COR-L47 (cell line): Measurements from ENCODE around the gene MCF2L.

Experiments
- DNase-seq: peaks from one replicate; lab custom pipeline; 2025; lab: John Stamatoyannopoulos, UW

Gene MCF2L

DNA sequence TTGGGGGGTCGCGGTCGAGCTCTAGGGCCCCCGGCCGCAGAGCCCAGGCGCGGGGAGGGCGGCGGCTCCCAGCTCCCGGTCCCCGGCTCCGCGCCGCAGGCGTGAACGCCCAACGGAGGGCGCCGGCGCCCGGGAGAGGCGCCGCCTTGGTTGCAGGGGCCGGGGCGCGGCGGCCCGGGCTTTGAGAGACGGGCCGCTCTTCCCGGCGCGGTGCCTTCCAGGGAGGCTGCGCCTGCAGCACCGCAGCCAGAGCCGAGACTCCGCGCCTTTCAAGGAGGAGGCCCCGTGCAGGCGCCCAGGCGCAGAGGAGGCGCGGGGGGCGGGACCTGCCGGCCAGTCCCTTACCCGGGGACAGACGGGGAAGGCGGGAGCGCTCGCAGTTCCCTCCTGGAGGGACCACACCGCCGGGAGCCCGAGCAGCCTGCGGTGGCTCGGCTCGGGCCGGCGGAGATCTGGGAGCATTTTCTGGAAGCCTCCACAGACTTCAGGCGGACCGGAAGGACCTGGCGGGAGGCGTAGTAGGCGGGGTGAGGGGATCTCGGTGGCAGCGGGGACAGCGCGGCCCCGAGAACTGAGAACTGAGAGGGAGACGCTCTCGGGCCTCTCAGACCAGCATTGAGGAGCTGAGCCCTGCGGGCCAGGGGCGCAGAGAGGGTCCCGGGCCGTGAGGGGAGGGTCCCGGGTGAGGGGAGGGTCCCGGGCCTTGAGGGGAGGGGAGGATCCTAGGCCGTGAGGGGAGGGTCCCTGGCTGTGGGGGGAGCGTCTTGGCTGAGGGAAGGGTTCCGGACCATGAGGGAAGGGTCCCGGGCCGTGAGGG is 25.5 kb upstream of the MCF2L start:
- peak; percentile 76 for DNase-seq

DNA sequence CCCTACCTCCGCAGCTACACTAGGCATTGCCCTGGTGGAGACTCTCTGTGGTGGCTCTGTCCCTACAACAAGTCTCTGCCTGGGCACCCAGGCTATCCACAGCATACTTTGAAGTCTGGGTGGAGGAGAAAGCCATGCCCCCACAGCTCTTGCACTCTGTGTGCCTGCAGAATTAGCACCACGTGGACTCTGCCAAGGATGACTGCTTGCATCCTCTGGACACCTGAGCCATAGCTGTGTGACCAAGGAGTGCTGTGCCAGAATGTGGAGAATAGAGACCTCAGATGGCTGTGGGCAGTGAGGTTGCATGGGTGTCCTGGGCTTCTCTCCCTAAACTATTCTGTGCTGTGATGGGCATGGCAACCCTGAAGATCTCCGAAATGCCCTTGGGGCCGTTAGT is 21.2 kb upstream of the MCF2L start:
- no peak for DNase-seq

DNA sequence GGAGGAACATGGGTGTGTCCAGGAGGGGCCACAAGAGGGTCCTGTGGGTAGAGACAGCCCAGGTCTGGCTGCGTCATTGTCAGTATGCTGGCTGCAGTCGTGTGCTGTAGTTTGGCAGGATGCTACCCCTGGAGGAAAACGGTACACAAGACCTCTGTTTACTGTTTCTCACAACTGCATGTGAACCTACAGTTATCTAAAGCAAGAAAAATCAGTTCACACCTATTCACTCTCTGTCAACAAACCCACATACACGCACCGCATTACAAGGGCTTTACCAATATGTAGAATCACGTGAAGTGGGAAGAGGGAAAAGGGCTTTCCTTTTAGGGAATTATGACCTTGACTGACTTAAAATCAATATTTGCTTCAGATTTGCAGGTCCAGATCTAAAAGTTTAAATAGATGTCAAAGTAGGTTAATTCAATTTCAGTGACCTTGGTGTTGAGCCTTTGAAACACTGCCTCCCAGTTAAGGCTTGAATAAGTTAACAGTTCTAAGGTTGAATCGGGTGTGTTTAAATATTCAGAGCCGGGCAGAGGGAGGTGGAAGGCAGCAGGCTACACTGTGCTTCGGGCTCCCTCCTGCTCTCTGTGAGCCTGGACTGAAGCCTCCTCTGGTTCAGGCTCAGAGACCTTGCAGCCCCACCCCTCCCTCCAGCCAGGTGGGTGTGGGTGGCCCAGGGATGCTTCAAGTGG is 17.2 kb upstream of the MCF2L start:
- DNase-seq, result no peak

DNA sequence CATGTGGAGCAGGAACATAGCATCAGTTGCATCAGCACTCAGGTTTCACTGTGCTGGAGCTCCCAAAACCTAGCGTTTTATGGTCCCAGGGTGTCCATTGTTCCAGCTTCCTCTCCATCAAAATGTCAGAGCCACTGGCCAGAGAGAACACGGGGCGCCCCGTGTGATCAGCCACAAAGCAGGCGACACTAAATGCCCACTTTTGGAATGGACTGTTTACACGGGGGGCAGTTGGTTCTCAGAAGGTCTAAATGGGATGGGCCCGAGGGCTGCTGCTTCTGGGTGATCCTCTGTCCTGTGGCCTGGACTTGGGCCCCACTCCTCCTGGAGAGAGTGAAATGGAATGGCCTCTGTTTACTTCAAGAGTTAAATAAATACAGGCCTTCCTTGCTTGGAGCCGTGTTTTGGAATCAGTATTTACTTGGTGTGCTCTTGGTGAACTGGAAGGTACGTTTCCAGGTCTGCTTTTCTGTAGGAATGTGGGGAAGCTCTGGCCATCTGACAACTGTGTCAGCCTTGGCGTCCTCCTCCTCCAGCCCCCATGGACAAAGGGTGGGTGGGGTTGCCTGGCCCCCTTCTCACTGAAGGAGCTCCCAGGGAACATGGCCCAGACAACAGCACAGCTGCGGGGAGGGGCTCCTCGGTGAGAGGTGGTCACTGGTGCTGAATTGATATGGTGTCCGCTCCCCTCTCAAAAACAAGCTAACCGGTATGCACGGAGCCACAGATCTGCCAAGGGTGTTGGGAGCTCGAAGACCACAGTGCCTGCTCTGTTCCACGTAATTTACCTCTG is 16.1 kb upstream of the MCF2L start:
- no peak for DNase-seq

DNA sequence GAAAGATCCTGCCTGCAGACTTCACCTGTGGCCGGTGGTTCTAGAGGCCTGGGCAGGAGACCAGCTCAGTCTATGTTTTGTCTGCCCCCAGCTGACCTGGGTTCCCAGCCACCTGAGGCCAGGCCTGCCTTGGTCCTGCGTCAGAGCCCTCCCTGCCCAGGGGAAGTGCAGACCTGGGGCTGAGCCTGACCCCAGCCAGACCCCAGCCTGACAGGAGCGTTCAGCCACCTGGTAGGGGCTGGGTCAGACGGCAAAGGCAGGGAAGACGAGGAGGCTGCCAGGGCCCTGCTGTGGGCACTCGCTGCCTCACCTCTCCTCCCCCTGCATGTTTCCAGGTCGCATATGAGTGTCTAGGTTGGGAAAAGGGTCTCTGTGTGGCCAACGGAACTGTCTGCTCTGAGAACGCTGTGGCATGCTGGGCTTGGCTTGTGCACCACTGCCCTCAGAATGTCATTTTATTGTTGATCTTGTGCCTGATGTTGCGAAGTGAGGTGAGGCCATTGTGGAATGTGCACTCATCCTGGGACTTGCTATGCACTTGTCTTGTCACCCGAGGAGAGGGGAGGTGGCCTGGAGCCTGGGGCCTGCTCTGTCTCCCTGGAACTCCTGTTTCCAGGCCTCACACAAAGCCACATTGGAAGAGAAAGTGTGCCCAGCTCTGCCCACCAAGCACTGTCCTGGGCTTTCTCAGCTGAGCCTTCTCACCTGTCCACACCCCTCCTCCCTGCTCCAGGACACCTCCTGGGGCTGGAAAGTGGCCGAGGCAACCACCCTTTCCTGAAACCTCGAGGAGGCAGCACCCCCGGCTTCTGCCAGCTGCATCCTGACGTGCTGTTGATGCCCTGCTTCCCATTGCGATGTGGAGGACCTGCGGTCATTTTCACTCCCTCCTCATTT is 15.2 kb upstream of the MCF2L start:
- DNase-seq, result no peak

DNA sequence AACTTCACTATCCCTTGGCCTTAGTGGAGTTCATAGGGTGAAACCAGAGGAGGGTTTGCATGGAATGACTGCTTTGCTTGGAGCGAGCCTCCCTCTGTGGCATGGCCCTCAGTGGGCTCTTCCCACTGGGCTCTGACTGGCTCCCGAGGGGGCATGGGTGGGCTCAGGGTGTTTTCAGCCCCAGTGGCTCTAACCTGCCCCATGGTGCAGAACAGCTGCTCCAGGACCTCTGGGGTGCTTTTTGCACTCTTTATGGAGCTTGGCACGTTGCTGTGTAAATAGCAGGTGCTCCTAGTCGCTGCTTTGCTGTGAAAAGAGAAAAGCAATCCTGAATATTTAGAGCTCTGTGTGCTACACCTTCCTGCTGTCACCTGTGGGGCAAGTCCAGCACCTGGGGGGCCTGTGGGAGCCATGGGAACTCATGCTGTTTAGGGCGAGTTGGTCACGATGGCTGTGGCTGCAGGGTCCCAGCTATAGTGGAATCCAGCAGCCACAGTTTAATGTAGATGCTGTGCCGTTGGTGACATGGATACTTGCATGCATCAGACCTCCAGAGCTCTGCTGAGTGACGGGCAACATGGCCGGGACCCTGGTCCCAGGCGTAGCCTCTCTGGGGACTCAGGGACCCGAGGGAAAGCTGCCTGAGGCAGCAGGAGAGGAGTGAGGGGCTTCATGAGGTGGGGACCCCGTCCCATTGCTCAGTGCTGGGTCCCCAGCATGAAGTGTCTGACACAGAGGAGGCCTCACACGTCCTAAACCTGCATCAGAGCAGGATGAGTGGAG is 14.3 kb upstream of the MCF2L start:
- peak; percentile 57 for DNase-seq

DNA sequence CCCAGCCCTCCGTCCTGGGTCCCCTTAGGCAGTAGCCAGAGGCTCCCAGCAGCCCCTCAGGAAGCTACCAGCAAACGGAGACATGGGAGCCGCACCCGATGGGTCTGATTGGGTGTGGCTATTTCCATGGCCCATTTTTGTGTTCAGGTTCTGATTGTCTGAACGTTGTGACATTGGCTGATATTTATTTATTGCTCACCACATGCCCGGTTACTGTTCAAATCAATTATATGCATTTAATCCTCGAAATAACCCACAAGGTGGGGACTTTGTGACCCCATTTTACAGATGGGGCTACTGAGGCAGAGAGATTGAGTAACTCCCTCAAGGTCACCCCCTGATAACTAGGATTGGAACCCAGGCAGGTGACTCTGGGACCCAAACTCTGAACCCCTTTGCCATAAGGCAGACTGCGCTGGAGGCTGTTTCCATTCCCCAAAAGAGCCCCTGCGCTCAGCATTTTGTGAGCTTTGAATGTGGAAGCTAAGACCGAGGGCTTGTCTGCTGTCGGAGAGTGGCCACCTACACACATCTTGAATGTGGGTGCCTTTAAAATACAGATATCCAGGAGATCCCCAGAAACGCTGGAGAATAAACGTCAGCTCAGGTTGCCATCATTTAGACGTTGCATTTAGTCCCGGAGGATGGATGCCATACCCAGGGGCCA is 13.6 kb upstream of the MCF2L start:
- DNase-seq, result no peak

DNA sequence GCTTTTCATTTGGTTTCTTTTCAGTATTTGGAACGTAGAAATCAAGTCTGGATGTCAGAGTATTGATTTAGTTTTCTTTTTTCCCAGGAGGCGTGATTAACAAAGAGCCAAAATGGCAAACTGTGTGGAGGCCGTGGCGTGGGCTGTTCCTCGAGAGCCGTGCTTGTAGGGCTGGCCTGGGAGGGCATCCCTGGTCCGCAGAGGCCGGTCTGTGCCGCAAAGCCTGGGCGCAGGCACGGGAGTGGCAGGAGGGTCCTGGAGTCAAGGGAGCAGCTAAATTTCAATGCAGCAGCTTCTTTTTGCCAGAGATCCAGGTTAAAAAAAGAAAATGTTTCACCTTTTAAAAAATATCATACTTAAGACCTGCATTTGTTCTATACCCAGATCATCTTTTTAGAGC is 13.1 kb upstream of the MCF2L start:
- DNase-seq, result no peak

DNA sequence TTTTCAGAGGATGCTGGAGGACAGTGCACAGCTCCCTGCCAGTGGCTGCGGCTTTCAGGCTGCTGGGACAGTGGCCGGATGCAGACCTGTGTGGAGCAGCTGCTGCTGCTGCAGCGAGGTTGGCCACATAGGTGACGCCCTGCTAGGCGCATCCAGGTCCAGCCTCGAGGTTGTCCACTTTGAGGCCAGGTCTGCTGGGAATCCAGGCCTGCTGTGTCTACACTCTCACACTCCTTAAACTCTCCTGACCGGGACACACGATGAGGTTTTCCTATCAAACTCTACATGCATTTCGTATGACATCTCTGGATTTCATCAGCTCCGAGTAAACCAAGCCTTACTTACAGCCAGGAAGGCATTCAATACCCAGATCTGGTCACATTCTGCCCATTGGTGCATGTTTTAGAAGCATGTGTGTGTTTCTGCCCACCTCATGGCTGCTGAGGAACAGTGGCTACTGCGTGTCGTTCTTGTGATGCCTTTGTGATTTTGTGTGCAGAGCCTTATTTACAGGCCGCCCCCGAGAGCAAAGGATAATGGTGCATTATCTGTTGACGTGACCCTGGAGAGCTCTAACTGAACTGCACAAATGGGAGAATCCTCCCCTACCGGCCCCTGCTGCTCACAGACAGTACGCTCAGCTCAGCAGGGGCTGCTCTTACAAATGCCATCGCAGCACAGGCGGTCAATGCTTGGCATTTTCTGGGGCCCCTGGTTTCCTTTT is 12.3 kb upstream of the MCF2L start:
- DNase-seq, result no peak

DNA sequence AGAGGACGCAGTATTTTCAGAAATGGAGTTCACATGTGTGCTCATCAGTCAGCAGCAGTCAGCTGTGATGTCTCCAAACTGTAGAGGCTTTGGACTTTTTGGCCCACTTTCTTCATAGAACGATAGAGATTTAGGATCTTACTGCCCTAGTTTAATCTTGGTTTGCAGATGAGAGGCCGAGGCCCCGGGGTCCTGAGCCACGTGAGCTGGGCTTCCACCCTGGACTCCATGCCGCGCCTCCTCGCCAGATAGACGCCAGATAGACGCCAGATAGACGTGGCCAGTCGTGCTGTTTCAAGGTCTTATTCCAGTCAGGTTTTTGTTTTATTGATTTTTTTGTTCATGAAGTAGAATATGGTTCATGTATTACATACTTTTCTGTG is 11.7 kb upstream of the MCF2L start:
- DNase-seq, result no peak

DNA sequence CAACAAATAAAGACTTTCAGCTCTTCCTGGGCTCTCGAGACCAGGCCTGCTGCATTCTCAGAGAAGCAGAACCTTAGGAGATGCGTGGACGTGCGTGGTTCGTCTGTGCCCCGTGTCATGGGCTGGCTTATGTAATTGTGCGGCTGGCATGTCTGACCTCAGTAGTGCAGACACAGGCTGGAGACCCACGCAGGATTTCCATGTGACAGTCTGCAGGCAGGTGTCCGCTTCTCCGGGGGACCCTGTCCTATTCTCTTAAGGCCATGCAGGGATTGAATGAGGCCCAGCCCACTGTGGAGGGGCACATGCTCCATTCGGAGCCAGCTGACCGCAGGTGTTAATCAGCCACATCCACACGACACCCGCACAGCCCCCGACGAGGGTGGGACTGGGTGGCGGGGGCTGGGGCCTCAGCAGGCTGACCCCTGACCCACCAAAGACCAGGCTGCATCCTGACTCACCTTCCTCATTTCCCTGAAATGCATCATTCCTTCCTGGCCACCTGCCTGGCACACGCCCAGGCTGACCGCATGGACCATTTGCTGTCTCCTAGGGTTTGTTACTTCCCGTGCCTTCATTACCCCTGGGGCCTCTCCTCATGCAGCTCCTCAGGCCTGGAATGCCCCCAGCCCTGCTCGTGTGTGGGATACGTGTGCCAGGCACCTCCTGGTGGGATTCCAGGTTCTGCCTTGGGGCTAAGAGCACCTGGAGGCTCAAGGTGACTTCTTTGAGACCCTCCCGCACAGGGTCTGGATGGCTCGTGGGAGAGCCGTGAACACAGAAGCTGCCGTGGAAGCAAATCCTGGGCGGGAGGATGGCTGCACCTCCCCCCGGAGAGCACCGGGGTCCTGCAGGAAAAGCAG is 10.7 kb upstream of the MCF2L start:
- DNase-seq, result no peak

DNA sequence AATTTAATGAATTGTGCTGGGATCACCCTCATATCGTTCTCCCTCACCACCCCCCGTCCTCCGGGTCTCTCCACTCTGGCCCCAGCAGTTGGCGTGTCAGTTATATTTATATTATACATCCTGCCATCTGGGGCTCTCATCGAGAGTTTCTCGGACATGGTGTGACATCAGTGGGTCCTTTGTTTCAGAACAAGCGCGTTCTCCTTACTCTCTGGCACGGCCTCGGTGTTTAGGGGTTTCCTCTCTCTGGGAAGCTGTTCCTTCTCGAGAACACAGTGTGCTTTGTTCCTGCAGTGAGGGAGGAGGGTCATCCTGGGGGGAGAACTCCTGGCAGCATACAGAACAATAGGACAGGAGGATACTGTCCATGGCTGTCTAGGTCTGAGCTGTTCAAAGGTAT is 9.8 kb upstream of the MCF2L start:
- no peak for DNase-seq

DNA sequence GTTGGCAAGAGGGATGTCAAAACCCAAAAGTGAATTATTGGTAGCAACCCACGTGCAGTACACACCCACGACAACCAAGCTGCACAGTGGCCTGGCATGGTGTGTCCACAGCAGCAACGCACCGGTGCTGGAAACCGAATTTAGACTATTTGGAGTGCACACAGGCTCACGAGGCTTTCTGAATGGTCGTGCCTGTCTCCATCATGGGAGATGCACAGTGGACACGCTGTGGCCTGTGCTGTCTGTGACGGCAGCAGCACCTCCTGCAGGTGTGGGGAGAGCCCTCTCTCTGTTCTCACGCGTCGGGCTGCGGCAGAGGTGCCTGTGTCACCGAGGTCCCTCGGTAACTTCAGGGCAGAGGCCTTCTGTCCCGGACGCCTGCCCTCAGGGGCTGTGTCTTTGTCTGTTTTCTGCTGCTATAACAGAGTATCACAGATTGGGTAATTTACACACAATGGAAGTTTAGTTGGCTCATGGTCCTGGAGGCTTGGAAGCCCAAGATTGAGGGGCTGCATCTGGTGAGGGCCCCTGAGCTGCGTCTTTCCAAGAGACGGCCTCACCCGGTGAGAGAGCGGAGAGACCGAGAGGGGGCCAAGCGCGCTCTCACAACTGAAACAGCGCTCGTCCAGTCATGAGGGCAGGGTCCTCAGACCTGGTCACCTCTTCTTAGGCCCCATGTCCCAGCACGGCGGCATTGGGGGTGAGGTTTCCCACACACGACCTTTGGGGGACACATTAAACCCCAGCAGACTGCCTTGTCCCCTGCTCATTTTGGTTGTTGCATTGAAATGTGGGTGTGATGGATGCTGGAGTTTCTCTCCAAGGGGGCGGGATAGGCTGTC is 9.1 kb upstream of the MCF2L start:
- no peak for DNase-seq

DNA sequence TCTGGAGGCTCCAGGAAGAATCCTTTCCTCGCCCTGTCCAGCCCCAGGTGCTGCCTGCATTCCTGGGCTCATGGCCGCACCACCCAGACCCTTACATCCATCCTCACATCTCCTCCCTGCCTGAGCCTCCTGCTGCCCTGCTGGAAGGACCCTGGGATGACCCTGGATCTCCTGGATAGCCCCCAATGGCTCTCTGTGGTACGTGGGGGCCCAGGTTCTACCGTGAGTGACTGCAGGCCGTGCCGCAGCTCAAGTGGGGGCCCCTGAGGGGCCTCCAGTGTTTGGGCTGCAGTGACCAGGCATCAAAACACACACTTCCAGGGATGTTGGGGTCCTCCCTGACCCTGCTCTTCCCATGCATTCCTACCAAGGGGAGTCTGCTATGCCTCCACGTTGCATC is 8.3 kb upstream of the MCF2L start:
- DNase-seq, result no peak

DNA sequence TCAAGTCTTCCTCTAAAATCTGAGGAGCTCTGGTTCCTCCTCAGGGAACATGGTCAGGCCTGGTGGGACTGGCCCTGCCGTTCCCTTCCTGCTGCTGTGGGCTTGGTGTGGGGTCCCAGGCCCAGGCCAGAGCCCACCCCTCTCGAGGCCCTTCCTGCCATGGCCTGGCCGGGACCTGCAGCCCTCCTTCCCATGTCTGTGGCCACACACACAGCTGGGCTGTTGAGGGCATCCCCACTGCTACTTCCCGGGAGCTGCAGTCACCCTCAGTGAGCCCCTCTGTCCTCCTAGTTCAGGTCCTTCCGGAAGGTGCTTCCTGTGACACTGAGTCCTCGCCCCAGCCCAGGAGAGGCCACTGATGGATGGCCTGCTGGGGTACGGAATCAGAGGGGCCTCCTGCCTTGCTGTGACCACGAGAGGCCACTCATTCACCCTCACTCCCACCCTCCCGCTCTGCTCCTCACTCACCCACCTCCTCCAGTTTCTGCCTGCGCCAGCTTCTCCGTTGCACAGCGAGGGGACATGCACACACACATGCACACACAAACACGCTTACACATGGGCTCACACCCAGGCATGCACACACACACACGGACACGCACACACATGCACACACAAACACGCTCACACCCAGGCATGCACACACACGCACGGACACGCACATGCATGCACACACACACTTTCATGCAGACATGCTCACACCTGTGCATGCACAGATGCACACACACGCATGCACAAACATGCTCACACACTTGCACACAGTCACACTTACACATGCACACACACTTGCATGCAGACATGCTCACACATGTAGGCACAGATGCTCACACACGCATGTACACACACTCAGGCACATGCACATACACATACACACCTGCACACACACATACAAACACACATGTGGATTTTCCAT is 7.3 kb upstream of the MCF2L start:
- no peak for DNase-seq

DNA sequence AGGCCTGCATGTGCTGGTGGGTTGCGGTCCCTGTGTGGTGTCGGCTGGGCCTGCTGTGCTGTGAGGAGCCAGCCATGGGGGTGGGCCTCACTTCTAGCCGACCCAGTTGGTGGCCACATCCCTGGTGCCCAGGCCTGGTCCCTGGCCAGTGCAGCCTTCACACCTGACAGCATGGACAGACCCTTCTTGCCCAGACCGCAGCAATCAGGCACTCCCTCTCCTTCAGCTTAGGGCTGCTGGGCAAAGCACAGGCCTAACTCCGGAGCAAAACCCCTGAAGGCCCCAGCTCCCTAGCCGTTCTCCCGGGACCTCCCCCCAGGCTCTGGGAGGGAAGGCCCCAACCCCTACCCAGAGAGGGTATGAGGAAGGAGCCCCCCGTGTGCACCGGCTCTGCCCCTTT is 6.6 kb upstream of the MCF2L start:
- DNase-seq, result no peak
